ENCODE results near the gene RCBTB2. TPM values are rescaled to one million over a fixed set of nuclear protein-coding genes. Genes with fewer than 3 reads are reported as not detected.
A peak's percentile ranks its signal among the peaks of the same experiment; 100 is the strongest.
"Not testable (repeated sequence)": the region's sequence is repeated elsewhere in the genome, so short reads cannot be mapped to it uniquely, and the experiment has no call there.

The RCBTB2 gene
- total RNA-seq, 1 donor from 2014 or later = 38.4 TPM

DNA sequence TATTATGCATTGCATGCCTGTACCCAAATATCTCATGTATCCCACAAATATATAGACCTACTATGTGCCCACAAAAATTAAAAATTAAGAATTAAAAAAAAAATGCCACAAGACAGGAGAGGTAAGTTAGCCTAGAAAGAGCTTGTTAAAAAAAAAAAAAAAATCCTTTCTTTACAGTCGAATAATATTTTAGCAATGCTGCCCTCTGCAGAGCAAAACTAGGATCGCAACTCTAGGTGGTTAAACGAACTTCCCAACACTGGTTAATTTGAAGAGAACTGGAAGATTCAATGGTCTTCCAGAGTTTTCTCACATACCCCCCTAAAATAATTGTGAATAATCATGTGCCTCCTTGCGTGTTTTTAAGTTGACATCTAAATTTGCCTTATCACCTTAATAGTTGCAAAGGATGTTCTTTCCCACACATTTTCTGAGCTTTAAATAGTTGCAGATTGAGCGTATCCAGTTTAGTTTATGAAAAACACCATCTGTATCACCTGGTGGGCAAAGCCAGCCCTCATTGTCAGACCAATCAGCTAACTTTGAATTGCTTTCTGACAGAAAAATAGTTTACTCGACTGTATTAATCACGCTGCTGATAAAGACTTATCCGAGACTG lies 47.4 kb upstream of the RCBTB2 start:
- Mint-ChIP-seq H3K9me3 (no peaks in the 10 kb centered on the region), H3K4me3 (no peak overlapping the region), H3K27me3 (ENCODE audit: insufficient read depth, low read depth) (peaks cover 7% of the 10 kb centered on the region), H3K4me1 (peaks cover 9% of the 10 kb centered on the region), H3K36me3 (no peaks in the 10 kb centered on the region), H3K27ac (no peak overlapping the region)
- no peak overlapping the region for H3K27ac ChIP-seq
- peaks cover 12% of the 10 kb centered on the region for H3K4me1 ChIP-seq
- no peaks in the 10 kb centered on the region for H4K20me1 ChIP-seq (ENCODE audit: low read depth)
- H3K9ac ChIP-seq = no peak overlapping the region
- H3K9me3 ChIP-seq (ENCODE audit: low read depth) = no peaks in the 10 kb centered on the region
- peak; percentile 74 for DNase-seq (ENCODE audit: low spot score)
- H3K36me3 ChIP-seq = no peaks in the 10 kb centered on the region
- TF ChIP-seq, protein P1, sequence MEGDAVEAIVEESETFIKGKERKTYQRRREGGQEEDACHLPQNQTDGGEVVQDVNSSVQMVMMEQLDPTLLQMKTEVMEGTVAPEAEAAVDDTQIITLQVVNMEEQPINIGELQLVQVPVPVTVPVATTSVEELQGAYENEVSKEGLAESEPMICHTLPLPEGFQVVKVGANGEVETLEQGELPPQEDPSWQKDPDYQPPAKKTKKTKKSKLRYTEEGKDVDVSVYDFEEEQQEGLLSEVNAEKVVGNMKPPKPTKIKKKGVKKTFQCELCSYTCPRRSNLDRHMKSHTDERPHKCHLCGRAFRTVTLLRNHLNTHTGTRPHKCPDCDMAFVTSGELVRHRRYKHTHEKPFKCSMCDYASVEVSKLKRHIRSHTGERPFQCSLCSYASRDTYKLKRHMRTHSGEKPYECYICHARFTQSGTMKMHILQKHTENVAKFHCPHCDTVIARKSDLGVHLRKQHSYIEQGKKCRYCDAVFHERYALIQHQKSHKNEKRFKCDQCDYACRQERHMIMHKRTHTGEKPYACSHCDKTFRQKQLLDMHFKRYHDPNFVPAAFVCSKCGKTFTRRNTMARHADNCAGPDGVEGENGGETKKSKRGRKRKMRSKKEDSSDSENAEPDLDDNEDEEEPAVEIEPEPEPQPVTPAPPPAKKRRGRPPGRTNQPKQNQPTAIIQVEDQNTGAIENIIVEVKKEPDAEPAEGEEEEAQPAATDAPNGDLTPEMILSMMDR (IDR thresholded peaks at IDR 0.05) = peak; percentile 84
- no peak for TF ChIP-seq EZH2phosphoT487 (IDR thresholded peaks at IDR 0.05)
- H3K27me3 ChIP-seq = no peaks in the 10 kb centered on the region
- H3K79me2 ChIP-seq (ENCODE audit: low read depth) = no peaks in the 10 kb centered on the region
- no peak overlapping the region for H3K4me2 ChIP-seq
- H2AFZ ChIP-seq (replicated peaks) = peak overlapping the region; percentile 89
- H3K4me3 ChIP-seq = no peak overlapping the region
- H3F3A ChIP-seq (ENCODE audit: low read depth) = peaks cover 5% of the 10 kb centered on the region

DNA sequence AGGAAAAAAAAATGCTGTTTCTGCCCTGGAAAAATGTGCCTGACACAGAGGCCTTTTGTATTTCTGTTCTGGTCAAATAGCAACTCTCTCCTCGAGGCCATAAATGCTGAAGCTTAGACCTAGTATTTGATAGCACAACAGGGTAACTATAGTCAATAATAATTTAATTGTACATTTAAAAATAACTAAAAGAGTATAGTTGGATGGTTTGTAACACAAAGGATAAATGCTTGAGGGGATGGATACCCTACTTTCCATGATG lies 47.0 kb upstream of the RCBTB2 start:
- H3K36me3 Mint-ChIP-seq = not testable (repeated sequence)

DNA sequence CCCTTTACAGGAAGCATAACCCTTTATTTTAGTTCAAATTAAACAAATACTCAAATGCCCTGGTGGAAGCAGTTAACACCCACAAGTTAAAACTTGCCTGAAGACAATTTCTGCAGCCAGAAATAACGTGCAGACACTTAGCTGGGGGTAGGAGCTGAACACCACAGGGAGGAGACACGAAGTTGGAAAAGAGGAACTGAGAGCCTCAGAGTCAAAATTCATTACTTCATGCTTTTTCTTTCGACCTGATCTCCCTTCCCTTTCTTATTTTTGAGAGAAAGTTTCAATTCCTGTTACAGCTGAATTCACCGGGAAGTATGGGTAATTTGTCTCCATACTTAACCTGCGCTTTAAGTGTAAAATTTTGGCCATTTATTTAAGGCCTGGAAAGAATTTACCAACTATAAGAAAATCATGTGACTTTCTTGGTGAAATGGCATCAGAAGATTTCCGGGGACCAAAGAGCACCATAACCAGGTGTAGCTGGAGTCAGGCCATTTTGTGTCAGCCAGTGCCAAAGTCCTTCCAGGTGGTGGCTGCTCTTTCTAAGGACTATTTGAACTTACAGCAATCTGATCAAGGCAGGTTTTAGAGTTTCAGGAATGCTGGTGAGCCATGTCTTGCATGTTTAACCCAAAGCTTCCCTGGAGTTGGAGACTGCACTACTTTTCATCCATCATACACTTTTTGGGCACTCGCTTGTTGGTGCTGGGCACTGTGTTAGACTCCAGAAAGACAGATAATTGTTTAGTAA lies 46.5 kb upstream of the RCBTB2 start:
- peak overlapping the region; percentile 89 for H2AFZ ChIP-seq (replicated peaks)
- no peaks in the 10 kb centered on the region for H3K36me3 Mint-ChIP-seq
- no peaks in the 10 kb centered on the region for H3F3A ChIP-seq (ENCODE audit: low read depth)

More for the DNA sequence above, 47.0 kb upstream of the RCBTB2 start:
- H3K4me3 Mint-ChIP-seq; H3K9ac ChIP-seq; H3F3A ChIP-seq (ENCODE audit: low read depth); DNase-seq (ENCODE audit: low spot score); H3K4me3 ChIP-seq; H3K79me2 ChIP-seq (ENCODE audit: low read depth); H4K20me1 ChIP-seq (ENCODE audit: low read depth); H3K4me2 ChIP-seq; H3K9me3 Mint-ChIP-seq; H3K27ac ChIP-seq; H3K4me1 ChIP-seq; H3K4me1 Mint-ChIP-seq; H3K36me3 ChIP-seq; H3K9me3 ChIP-seq (ENCODE audit: low read depth); H3K27me3 Mint-ChIP-seq (ENCODE audit: insufficient read depth, low read depth); H3K27ac Mint-ChIP-seq; H3K27me3 ChIP-seq: not testable (repeated sequence)
- peak overlapping the region; percentile 89 for H2AFZ ChIP-seq (replicated peaks)

More for the DNA sequence above, 46.5 kb upstream of the RCBTB2 start:
- Histone ChIP-seq H3K27me3 (no peaks in the 10 kb centered on the region), H3K4me1 (peaks cover 8% of the 10 kb centered on the region), H3K79me2 (ENCODE audit: low read depth) (no peaks in the 10 kb centered on the region), H3K9me3 (ENCODE audit: low read depth) (no peaks in the 10 kb centered on the region), H3K36me3 (no peaks in the 10 kb centered on the region), H3K4me2 (no peak overlapping the region), H3K27ac (no peak overlapping the region), H4K20me1 (ENCODE audit: low read depth) (no peaks in the 10 kb centered on the region), H3K9ac (no peak overlapping the region), H3K4me3 (no peak overlapping the region)
- no peak for TF ChIP-seq EZH2 (IDR thresholded peaks at IDR 0.05)
- TF ChIP-seq, protein P1 (IDR thresholded peaks at IDR 0.05) = no peak
- TF ChIP-seq EZH2phosphoT487 (IDR thresholded peaks at IDR 0.05) = no peak
- H3K27me3 Mint-ChIP-seq (ENCODE audit: insufficient read depth, low read depth) = peaks cover 7% of the 10 kb centered on the region
- no peak overlapping the region for H3K4me3 Mint-ChIP-seq
- no peaks in the 10 kb centered on the region for H3K9me3 Mint-ChIP-seq
- H3K4me1 Mint-ChIP-seq = peaks cover 1% of the 10 kb centered on the region
- DNase-seq (ENCODE audit: low spot score) = no peak
- no peak overlapping the region for H3K27ac Mint-ChIP-seq

Measured in neural progenitor cell (in vitro differentiated cells).